ENCODE measurements around the gene LAMTOR2. TPM values are rescaled to one million over a fixed set of nuclear protein-coding genes. Genes with fewer than 3 reads are reported as not detected.

The LAMTOR2 gene
- total RNA-seq, 2 experiments from 2014 or later: 61.4 to 65.1 TPM

- Mint-ChIP-seq H3K9me3 (no peaks in the 10 kb centered on the region), H3K36me3 (peaks cover 9% of the 10 kb centered on the region), H3K27me3 (no peaks in the 10 kb centered on the region), H3K4me3 (peak within 1 kb of the TSS; percentile 93), H3K4me1 (ENCODE audit: low read depth) (peaks cover 27% of the 10 kb centered on the region), H3K27ac (peak within 1 kb of the TSS; percentile 96)
- POLR2A ChIA-PET: no interaction called here
- DNase-seq: peak; percentile 91
- CTCF ChIA-PET: interaction anchor here (0.8 to 2.2 kb wide), 5 partner anchors 13 to 198 kb away, joined by 3 to 11 read pairs (median 4); partner anchors contain the start of genes SSR2 and SYT11
- intact Hi-C loops (cut with micrococcal nuclease): loop anchor here (1.0 to 10.0 kb wide), 7 partner anchors 34 to 309 kb away; partner anchors contain the start of genes KHDC4, RIT1, SSR2 and SYT11
These were observed 648 bp upstream of the LAMTOR2 start, which contains the start of gene UBQLN4 for GRCh38 chr1:156053768-156054499. Gene UBQLN4 (minus strand): TSS chr1:156053798. CDS start chr1:156053701, 97 bp downstream.

- peaks cover 3% of the 10 kb centered on the region for H3K36me3 Mint-ChIP-seq
- ChIA-PET POLR2A (no interaction called here), CTCF (interaction anchor here (0.8 to 1.2 kb wide), 2 partner anchors 10 to 11 kb away, joined by 3 read pairs; no protein-coding TSS in a partner anchor)
- H3K27me3 Mint-ChIP-seq: no peaks in the 10 kb centered on the region
- peak overlapping the region; percentile 96 for H3K27ac Mint-ChIP-seq
- peak overlapping the region; percentile 93 for H3K4me3 Mint-ChIP-seq
- H3K4me1 Mint-ChIP-seq (ENCODE audit: low read depth): peaks cover 27% of the 10 kb centered on the region
- intact Hi-C loops (cut with micrococcal nuclease): loop anchor here (2.0 to 10.0 kb wide), 4 partner anchors 71 to 311 kb away; partner anchors contain the start of genes KHDC4 and RIT1
- no peaks in the 10 kb centered on the region for H3K9me3 Mint-ChIP-seq
- DNase-seq: no peak
These were observed 883 bp downstream of the LAMTOR2 start for GRCh38 chr1:156055281-156056048.

GRCh38 chr1:156056326-156056849 is 1.8 kb downstream of the LAMTOR2 start:
- peaks cover 3% of the 10 kb centered on the region for H3K36me3 Mint-ChIP-seq
- no peaks in the 10 kb centered on the region for H3K9me3 Mint-ChIP-seq
- DNase-seq: no peak
- H3K27ac Mint-ChIP-seq: no peak overlapping the region
- no peaks in the 10 kb centered on the region for H3K27me3 Mint-ChIP-seq
- ChIA-PET CTCF (interaction anchor here (0.8 to 1.2 kb wide), 2 partner anchors 9 to 10 kb away, joined by 3 read pairs; no protein-coding TSS in a partner anchor), POLR2A (no interaction called here)
- intact Hi-C loops (cut with micrococcal nuclease): loop anchor here (10.0 kb wide), 1 partner anchor 312 kb away; no protein-coding TSS in a partner anchor
- peaks cover 30% of the 10 kb centered on the region for H3K4me1 Mint-ChIP-seq (ENCODE audit: low read depth)
- no peak overlapping the region for H3K4me3 Mint-ChIP-seq

GRCh38 chr1:156060937-156061636 is 6.5 kb downstream of the LAMTOR2 start, which contains the start of gene RAB25:
Gene RAB25 (plus strand): TSS chr1:156061160. CDS start chr1:156061401, 241 bp downstream.
- DNase-seq: no peak
- H3K4me1 Mint-ChIP-seq (ENCODE audit: low read depth): peaks cover 20% of the 10 kb centered on the region
- no peaks in the 10 kb centered on the region for H3K9me3 Mint-ChIP-seq
- H3K27me3 Mint-ChIP-seq: no peaks in the 10 kb centered on the region
- CTCF ChIA-PET: interaction anchor here (0.8 kb wide), 1 partner anchor 94 kb away, joined by 3 read pairs; no protein-coding TSS in a partner anchor
- H3K27ac Mint-ChIP-seq: no peak within 1 kb of the TSS
- H3K4me3 Mint-ChIP-seq: no peak within 1 kb of the TSS
- intact Hi-C loops (cut with micrococcal nuclease): no loop called here
- H3K36me3 Mint-ChIP-seq: peaks cover 3% of the 10 kb centered on the region
- POLR2A ChIA-PET: no interaction called here

- Mint-ChIP-seq H3K27me3 (no peaks in the 10 kb centered on the region), H3K27ac (no peak overlapping the region), H3K36me3 (peaks cover 2% of the 10 kb centered on the region), H3K9me3 (no peaks in the 10 kb centered on the region), H3K4me1 (ENCODE audit: low read depth) (peaks cover 20% of the 10 kb centered on the region), H3K4me3 (no peak overlapping the region)
- intact Hi-C loops (cut with micrococcal nuclease): no loop called here
- ChIA-PET CTCF (no interaction called here), POLR2A (no interaction called here)
- DNase-seq: no peak
These were observed 7.6 kb downstream of the LAMTOR2 start for GRCh38 chr1:156062189-156062588.

- H3K36me3 Mint-ChIP-seq: no peaks in the 10 kb centered on the region
- no peak overlapping the region for H3K4me3 Mint-ChIP-seq
- H3K27me3 Mint-ChIP-seq: no peaks in the 10 kb centered on the region
- peaks cover 20% of the 10 kb centered on the region for H3K4me1 Mint-ChIP-seq (ENCODE audit: low read depth)
- H3K9me3 Mint-ChIP-seq: no peaks in the 10 kb centered on the region
- DNase-seq: no peak
- ChIA-PET POLR2A (no interaction called here), CTCF (interaction anchor here (2.7 kb wide), 1 partner anchor 65 kb away, joined by 11 read pairs; no protein-coding TSS in a partner anchor)
- intact Hi-C loops (cut with micrococcal nuclease): no loop called here
- no peak overlapping the region for H3K27ac Mint-ChIP-seq
These were observed 9.4 kb downstream of the LAMTOR2 start for GRCh38 chr1:156063997-156064285.

- intact Hi-C loops (cut with micrococcal nuclease): no loop called here
- H3K4me3 Mint-ChIP-seq: no peak overlapping the region
- no peak overlapping the region for H3K27ac Mint-ChIP-seq
- POLR2A ChIA-PET: interaction anchor here (0.9 kb wide), 1 partner anchor 18 kb away, joined by 3 read pairs; no protein-coding TSS in a partner anchor
- DNase-seq: peak; percentile 23
- H3K27me3 Mint-ChIP-seq: no peaks in the 10 kb centered on the region
- H3K9me3 Mint-ChIP-seq: no peaks in the 10 kb centered on the region
- peaks cover 20% of the 10 kb centered on the region for H3K4me1 Mint-ChIP-seq (ENCODE audit: low read depth)
- no peaks in the 10 kb centered on the region for H3K36me3 Mint-ChIP-seq
- CTCF ChIA-PET: interaction anchor here (1.0 to 3.8 kb wide), 8 partner anchors 9 to 126 kb away, joined by 3 to 23 read pairs (median 12); no protein-coding TSS in a partner anchor
These were observed 10.0 kb downstream of the LAMTOR2 start for GRCh38 chr1:156064615-156065014.

GRCh38 chr1:156065212-156065611 is 10.6 kb downstream of the LAMTOR2 start:
- H3K36me3 Mint-ChIP-seq: no peaks in the 10 kb centered on the region
- no peak for DNase-seq
- CTCF ChIA-PET: interaction anchor here (1.0 to 3.8 kb wide), 13 partner anchors 8 to 160 kb away, joined by 3 to 23 read pairs (median 8); no protein-coding TSS in a partner anchor
- POLR2A ChIA-PET: interaction anchor here (0.9 kb wide), 1 partner anchor 18 kb away, joined by 3 read pairs; no protein-coding TSS in a partner anchor
- no peak overlapping the region for H3K27ac Mint-ChIP-seq
- intact Hi-C loops (cut with micrococcal nuclease): no loop called here
- H3K27me3 Mint-ChIP-seq: no peaks in the 10 kb centered on the region
- no peak overlapping the region for H3K4me3 Mint-ChIP-seq
- peaks cover 20% of the 10 kb centered on the region for H3K4me1 Mint-ChIP-seq (ENCODE audit: low read depth)
- H3K9me3 Mint-ChIP-seq: no peaks in the 10 kb centered on the region

GRCh38 chr1:156065871-156066270 is 11.3 kb downstream of the LAMTOR2 start:
- H3K27me3 Mint-ChIP-seq: no peaks in the 10 kb centered on the region
- DNase-seq: no peak
- no peaks in the 10 kb centered on the region for H3K36me3 Mint-ChIP-seq
- no peak overlapping the region for H3K27ac Mint-ChIP-seq
- POLR2A ChIA-PET: interaction anchor here (0.6 to 1.1 kb wide), 2 partner anchors 58 to 147 kb away, joined by 3 to 4 read pairs; partner anchors contain the start of gene PMF1
- no peak overlapping the region for H3K4me3 Mint-ChIP-seq
- H3K9me3 Mint-ChIP-seq: no peaks in the 10 kb centered on the region
- intact Hi-C loops (cut with micrococcal nuclease): loop anchor here (1.0 to 2.0 kb wide), 2 partner anchors 39 to 128 kb away; no protein-coding TSS in a partner anchor
- CTCF ChIA-PET: interaction anchor here (0.6 to 3.8 kb wide), 39 partner anchors 8 to 217 kb away, joined by 3 to 23 read pairs (median 5); partner anchors contain the start of genes ARHGEF2, GON4L, SMG5 and SSR2
- H3K4me1 Mint-ChIP-seq (ENCODE audit: low read depth): peaks cover 20% of the 10 kb centered on the region

- H3K27ac Mint-ChIP-seq: no peak overlapping the region
- POLR2A ChIA-PET: no interaction called here
These were observed 12.7 kb downstream of the LAMTOR2 start for GRCh38 chr1:156067262-156067661.

More at GRCh38 chr1:156067262-156067661, 12.7 kb downstream of the LAMTOR2 start:
- no peaks in the 10 kb centered on the region for H3K9me3 Mint-ChIP-seq
- DNase-seq: no peak
- H3K36me3 Mint-ChIP-seq: no peaks in the 10 kb centered on the region
- peaks cover 16% of the 10 kb centered on the region for H3K4me1 Mint-ChIP-seq (ENCODE audit: low read depth)
- H3K27me3 Mint-ChIP-seq: no peaks in the 10 kb centered on the region
- H3K4me3 Mint-ChIP-seq: no peak overlapping the region
- CTCF ChIA-PET: interaction anchor here (0.7 to 3.8 kb wide), 9 partner anchors 8 to 182 kb away, joined by 4 to 23 read pairs (median 8); partner anchors contain the start of genes LAMTOR2 and UBQLN4
- intact Hi-C loops (cut with micrococcal nuclease): loop anchor here (2.0 kb wide), 1 partner anchor 40 kb away; no protein-coding TSS in a partner anchor

Data from activated CD4-positive, alpha-beta memory T cell treated with anti-CD3 and anti-CD28 coated beads for 36 hours (primary cell).